GM21717 (cell line): ENCODE results near the gene CCL23.
"Not testable (repeated sequence)": the region's sequence is repeated elsewhere in the genome, so short reads cannot be mapped to it uniquely, and the experiment has no call there.

Source experiments
- ATAC-seq: cut with Tn5 transposase; IDR thresholded peaks from one replicate; pipeline ENCODE4 v1.9.1; 2021; ENCODE audit warnings: mild to moderate bottlenecking, moderate library complexity; ENCODE audit not compliant: unreplicated experiment

The CCL23 gene

GRCh38 chr17:36017799-36018198, at the start of gene CCL23:
Gene CCL23, minus strand, starts transcription at chr17:36017972. Its CDS starts 75 bp downstream, at chr17:36017897.
- ATAC-seq = no peak

DNA sequence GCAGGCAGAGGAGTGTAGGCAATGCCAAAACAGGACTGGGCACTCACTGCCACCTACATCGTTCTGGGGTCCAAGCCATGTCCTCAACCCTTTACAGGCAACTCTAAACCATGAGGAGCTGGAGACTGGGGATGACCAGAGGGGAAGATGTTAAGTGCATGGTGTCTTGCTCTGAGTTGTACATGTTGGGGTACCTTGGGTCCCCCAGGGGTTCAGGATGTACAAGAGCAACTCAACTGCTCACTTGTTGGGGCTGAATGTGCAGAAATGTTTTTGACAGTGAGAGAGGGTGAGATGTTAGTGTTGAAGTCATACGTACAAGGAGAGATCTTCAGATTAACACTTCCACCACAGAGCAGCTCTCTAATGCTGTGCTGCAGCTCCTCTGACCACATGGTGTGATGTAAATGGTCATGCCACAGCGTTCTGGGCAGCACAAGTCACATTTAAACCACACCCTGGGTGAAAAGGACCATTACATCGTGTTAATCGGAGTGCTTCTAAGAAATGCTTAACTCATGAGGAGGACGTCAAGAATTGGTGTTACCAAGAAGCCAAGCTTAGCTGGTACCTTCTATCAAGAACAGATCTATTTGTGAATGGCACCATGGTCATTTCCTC, 48.7 kb upstream of the CCL23 start:
- ATAC-seq = no peak

- ATAC-seq = no peak
Observed at GRCh38 chr17:36063786-36064541, 46.2 kb upstream of the CCL23 start, which contains the start of gene CCL18. Gene CCL18, plus strand, starts transcription at chr17:36064272. Its CDS starts 71 bp downstream, at chr17:36064343.

DNA sequence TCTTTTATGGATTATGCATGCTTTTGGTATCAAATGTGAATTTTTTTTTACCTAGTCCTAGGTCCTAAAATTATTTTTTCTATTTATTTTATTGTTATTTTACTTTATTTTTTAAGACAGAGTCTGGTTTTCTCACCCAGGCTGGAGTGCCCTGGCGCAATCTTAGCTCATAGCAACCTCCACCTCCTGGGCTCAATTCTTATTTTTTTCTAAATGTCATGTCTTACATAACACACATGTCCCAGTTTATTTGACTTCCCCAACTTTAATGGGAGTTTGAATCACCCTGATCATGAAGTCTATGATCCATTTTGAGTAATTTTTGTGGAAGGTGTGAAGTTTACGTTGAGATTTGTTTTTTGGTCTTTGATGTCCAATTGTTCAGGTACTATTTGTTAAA, 43.0 kb upstream of the CCL23 start:
- no peak for ATAC-seq

GRCh38 chr17:36059406-36059805, 41.6 kb upstream of the CCL23 start:
- ATAC-seq = no peak

GRCh38 chr17:36057911-36058310, 40.1 kb upstream of the CCL23 start:
- ATAC-seq = no peak

GRCh38 chr17:36055921-36056520, 38.2 kb upstream of the CCL23 start:
- ATAC-seq = no peak

- no peak for ATAC-seq
Observed at GRCh38 chr17:36055171-36055570, 37.4 kb upstream of the CCL23 start.

GRCh38 chr17:36049643-36050042, 31.9 kb upstream of the CCL23 start:
- ATAC-seq = no peak

- ATAC-seq = no peak
Observed at GRCh38 chr17:36048066-36048465, 30.3 kb upstream of the CCL23 start.

- ATAC-seq = no peak
Observed at GRCh38 chr17:36036235-36036634, 18.5 kb upstream of the CCL23 start.

GRCh38 chr17:36034127-36034526, 16.4 kb upstream of the CCL23 start:
- ATAC-seq = no peak

- no peak for ATAC-seq
Observed at GRCh38 chr17:36030956-36031355, 13.2 kb upstream of the CCL23 start.

DNA sequence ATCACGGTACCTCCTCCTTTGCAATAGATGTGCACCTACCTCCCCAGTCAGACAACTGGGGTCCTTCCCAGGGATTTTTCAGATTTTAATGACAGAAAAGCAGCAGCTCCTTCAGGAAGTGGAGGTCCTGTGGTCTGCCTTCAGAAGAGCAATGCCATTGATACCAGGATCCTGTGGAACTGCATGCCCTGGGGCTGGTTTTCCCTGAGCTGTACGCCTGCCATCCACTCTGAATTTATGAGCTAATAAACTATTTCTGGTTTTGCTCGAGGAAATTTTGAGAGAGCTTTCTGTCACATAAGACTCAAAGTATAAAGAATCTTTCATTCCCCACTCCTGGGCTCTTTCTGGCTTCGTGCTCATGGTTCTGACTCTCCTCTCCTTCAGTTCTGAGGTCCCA, 10.0 kb upstream of the CCL23 start:
- no peak for ATAC-seq

DNA sequence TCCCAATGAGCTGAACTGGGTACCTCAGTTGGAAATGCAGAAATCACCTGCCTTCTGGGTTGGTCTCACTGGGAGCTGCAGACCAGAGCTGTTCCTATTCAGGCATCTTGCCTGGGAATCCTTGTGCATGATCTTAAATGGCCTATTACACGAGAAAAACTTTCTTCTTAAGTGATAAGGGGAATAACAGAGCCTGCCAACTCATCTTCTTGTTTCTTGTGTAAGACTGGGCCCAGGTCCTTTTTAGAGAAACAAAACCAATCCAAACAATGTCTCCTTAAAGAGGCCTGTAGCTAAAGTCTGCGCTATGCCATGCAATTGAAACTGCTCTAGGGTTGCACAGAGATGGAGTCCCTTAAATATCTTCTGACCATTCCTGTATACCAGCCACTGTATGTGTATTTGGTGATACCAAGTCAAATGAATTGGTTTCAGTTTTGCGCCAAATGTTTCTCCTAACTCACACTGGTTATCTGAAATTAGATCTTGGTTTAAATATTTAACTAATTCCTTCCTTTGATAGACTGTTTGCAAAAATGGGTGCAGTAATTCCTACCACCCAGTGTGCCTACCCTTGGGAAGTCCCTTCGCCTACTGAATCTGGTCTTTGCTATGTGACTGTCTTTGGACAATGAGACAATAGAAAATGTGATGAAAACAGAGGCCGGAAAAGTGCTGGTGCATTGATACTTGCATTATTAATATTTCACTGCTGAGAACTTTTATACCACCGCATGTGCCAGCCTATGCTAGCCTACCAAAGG, 6.5 kb upstream of the CCL23 start:
- ATAC-seq = no peak

DNA sequence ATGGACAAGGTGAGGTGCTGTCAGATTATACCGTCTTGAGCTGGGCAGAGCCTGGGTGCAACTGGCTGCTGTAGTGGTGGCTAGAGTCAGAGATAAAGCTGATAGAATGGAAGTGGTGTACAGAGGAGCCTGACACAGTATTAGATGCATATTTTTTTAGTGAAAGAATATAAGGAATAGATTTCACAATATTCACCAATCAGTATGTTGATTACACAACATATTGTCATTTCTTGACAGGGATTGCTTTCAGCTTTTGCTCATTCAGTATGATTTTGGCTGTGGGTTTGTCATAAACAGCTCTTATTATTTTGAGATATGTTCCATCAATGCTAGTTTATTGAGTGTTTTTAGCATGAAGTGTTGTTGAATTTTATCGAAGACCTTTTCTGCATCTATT, 1.7 kb upstream of the CCL23 start:
- ATAC-seq = no peak

GRCh38 chr17:36016555-36016954, 1.2 kb downstream of the CCL23 start:
- ATAC-seq = no peak

DNA sequence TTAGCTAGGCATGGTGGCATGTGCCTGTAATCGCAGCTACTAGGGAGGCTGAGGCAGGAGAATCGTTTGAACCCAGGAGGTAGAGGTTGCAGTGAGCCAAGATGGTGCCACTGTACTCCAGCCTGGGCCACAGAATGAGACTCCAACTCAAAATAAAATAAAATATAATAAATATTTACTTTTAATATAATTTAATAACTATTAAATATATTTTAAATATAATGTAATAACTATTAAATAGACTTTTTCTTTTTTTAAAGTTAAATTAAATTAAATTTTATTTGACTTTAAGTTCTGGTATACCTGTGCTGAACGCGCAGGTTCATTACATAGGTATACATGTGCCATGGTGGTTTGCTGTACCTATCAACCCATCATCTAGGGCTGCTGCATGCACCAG, 1.9 kb downstream of the CCL23 start:
- not testable (repeated sequence) for ATAC-seq

GRCh38 chr17:36014946-36015345, 2.8 kb downstream of the CCL23 start:
- ATAC-seq = no peak

GRCh38 chr17:36011201-36011600, 6.6 kb downstream of the CCL23 start:
- ATAC-seq = no peak

GRCh38 chr17:36008998-36009665, 8.6 kb downstream of the CCL23 start:
- ATAC-seq = no peak
